ENCODE measurements around the gene ASMTL.
"Not testable (repeated sequence)": the region's sequence is repeated elsewhere in the genome, so short reads cannot be mapped to it uniquely, and the experiment has no call there.

The ASMTL gene

GRCh38 chrX:1388651-1389050, 64.1 kb downstream of the ASMTL start:
- DNase-seq (ENCODE audit: low read depth) = no peak

- DNase-seq (ENCODE audit: low read depth) = no peak
These were observed 65.5 kb downstream of the ASMTL start for GRCh38 chrX:1387141-1387776.

- DNase-seq (ENCODE audit: low read depth) = no peak
These were observed 66.2 kb downstream of the ASMTL start for GRCh38 chrX:1386338-1387127.

- no peak for DNase-seq (ENCODE audit: low read depth)
These were observed 67.2 kb downstream of the ASMTL start for GRCh38 chrX:1385253-1386223.

DNA sequence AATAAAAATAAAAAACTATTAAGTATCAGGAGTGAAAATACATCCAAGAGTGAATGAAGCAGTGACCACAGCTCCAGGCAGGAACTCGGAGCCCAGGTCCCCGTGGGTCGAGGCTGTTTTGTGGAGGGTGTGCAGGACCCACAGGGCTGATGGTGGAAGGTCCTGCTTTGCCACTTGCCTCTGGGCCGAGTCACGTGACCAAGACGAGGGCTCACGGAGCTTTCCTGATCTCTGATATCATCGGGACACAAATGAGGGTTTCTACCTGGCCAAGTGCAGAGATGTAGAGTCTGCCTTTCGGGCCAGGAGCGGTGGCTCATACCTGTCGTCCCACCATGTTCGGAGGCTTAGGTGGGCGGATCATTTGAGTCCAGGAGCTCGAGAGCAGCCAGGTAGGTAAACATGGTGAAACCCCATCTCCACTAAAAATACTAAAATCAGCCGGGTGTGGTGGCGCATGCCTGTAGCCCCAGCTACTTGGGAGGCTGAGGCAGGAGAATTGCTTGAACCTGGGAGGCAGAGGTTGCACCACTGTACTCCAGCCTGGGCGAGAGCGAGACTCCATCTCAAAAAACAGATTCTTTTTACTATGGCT, 68.0 kb downstream of the ASMTL start:
- DNase-seq (ENCODE audit: low read depth) = no peak

DNA sequence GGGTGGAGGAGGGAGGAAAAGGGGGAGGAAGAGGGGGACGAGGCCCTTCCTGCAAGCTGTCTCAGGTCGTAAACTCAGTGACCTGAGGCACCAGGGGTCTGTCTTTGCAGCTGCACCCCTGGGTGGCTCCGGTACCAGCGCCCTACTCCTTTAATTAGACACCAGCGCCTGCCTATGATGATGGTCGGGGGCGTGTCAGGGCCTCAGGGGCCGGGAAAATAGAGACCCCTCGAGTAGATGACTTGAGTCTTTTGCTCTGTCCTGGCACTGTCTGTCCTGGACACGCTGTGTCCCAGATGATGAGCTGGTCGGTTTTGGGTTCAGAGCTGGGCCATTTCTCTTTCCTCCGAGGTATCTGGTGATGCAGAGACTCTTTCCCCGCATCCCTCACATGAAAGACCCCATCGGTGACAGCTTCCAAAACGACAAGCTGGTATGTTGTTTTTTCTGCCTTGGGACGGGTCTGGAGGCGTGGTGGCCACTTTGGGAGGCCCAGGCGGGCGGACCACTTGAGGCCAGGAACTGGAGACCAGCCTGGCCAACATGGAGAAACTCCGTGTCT, 72.0 kb downstream of the ASMTL start:
- no peak for DNase-seq (ENCODE audit: low read depth)

DNA sequence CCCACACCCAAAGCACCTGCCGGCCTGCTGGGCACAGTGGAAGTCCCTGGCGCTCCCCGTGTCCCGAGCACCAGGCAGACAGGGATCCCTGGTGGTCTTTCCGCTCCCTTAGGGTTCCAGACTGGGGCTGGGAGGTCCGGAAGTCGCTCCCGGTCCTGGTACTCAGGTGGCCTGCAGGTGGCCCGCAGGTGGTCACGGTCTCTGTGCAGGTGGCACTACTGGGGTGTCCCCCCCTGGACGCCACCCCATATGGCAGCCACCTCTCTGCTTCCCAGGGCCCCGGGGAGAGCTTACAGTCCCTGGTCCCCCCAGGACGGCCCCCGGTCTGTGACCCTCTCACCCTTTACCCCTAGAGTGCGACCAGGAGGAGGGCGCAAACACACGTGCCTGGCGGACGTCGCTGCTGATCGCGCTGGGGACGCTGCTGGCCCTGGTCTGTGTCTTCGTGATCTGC, 74.4 kb downstream of the ASMTL start:
- no peak for DNase-seq (ENCODE audit: low read depth)

DNA sequence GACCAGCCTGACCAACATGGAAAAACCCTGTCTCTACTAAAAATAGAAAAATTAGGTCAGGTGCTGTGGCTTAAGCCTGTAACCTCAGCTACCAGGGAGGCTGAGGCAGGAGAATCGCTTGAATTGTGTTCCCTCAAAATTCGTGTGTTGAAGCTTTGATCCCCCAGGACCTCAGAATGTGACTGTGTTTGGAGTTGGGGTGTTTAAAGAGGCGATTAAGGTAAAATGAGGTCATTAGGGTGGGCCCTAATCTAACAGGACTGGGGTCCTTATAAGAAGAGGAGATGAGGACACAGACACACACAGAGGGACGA, 84.4 kb downstream of the ASMTL start:
- no peak for DNase-seq (ENCODE audit: low read depth)

- not testable (repeated sequence) for DNase-seq (ENCODE audit: low read depth)
These were observed 86.3 kb downstream of the ASMTL start for GRCh38 chrX:1366363-1366762.

- DNase-seq (ENCODE audit: low read depth) = no peak
These were observed 90.8 kb downstream of the ASMTL start for GRCh38 chrX:1361910-1362309.

GRCh38 chrX:1361275-1361674, 91.4 kb downstream of the ASMTL start:
- DNase-seq (ENCODE audit: low read depth) = no peak

DNA sequence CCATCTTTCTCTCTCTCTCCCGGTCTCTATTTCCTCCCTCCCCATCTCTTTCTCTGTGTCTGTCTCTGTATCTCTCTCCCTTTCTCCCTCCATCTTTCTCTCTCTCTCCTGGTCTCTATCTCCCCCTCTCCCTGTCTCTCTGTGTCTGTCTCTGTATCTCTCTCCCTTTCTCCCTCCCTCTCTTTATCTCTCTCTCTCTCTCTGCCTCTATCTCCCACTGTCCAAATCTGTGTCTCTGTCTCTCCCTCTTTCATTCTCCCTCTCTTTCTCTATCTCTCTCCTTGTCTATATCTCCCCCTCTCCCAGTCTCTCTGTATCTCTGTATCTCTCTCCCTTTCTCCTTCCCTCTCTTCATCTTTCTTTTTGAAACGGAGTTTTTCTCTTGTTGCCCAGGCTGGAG, 92.5 kb downstream of the ASMTL start:
- no peak for DNase-seq (ENCODE audit: low read depth)

- DNase-seq (ENCODE audit: low read depth) = no peak
These were observed 93.2 kb downstream of the ASMTL start for GRCh38 chrX:1359477-1359873.

DNA sequence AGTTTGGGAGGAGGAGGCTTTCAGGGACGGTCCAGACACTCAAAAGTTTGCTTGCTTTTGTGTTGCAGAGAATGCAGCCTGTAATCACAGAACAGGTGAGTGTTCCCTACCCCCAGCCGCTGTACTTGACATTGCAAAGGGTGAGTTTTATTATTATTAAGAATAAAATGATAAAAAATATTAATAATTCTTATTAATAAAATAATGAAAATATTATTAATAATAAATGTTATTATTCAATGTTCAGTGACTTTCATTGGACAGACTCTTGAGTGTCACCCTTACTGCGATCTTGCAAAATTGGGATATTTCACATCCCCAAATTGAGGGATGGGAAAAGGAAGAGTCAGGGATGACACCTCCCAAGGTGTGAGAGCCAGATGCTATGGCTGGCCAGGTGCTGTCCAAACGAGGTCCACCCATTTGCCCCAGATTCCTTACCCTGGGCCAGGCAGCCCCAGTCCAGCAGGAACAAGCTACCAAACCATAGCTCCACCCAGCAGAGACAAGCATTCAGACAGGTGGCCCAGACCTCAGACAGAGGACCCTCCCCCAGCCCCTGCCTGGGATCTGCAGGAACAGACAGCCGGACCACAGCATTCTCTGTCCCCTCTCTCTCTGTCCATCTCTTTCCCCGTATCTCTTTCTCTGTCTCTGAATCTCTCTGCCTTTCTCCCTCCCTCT, 93.8 kb downstream of the ASMTL start:
- DNase-seq (ENCODE audit: low read depth) = no peak

DNA sequence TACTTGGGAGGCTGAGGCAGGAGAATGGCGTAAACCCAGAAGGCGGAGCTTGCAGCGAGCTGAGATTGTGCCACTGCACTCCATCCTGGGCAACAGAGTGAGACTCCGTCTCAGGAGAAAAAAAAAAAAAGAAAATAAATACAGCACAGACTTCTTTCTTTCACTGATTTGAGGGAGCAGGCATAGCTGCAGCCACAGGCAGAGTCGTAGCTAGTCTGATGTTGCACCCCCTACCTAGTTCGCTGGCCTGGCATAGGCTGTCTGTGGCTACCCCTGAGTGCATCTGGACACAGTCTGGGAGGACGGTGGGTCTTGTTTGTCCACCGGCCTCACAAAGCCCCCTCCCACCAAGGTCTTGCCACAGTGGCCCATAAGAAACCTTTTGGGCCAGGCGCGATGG, 94.7 kb downstream of the ASMTL start:
- no peak for DNase-seq (ENCODE audit: low read depth)

GRCh38 chrX:1355131-1356046, 97.3 kb downstream of the ASMTL start:
- no peak for DNase-seq (ENCODE audit: low read depth)

GRCh38 chrX:1354036-1355019, 98.4 kb downstream of the ASMTL start:
- DNase-seq (ENCODE audit: low read depth) = no peak

Measured in activated T-cell treated with anti-CD3 and anti-CD28 coated beads for 24 hours (primary cell).